Testis (tissue), 3 donors: Measurements from ENCODE around the gene BCAS3. TPM values are rescaled to one million over a fixed set of nuclear protein-coding genes. Genes with fewer than 3 reads are reported as not detected.

ENCODE experiments used
- DNase-seq: peaks from one replicate; pipeline ENCODE4 v3.0.0-alpha.2; 2019
- H3K27ac ChIP-seq, 2 donors: fragments of 200-600 bp; sonication (generic); one replicate each; pipeline ENCODE4 v1.5.1; 2019
- H3K27me3 ChIP-seq: fragments of 200-600 bp; sonication (generic); one replicate; pipeline ENCODE4 v1.5.1; 2019
- H3K36me3 ChIP-seq: fragments of 200-600 bp; sonication (generic); one replicate; pipeline ENCODE4 v1.5.1; 2017; ENCODE audit warnings: low read depth; ENCODE audit errors: missing control alignments
- H3K4me1 ChIP-seq: fragments of 200-600 bp; sonication (generic); one replicate; pipeline ENCODE4 v1.5.1; 2019
- H3K4me3 ChIP-seq, 2 donors: fragments of 200-600 bp; sonication (generic); one replicate each; pipeline ENCODE4 v1.5.1; 2017 to 2019
- H3K9me3 ChIP-seq: fragments of 200-600 bp; sonication (generic); one replicate; pipeline ENCODE4 v1.5.1; 2017
- POLR2A ChIP-seq: fragments of 450-650 bp; IDR thresholded peaks from one replicate; pipeline ENCODE4 v1.6.1; 2017; ENCODE audit warnings: antibody characterized with exemption, mild to moderate bottlenecking, moderate library complexity
- WGBS, 2 donors: methylation state at CpG; one replicate each; pipeline ENCODE4 v1.1.5; 2018; 5-methylcytosine and 5-hydroxymethylcytosine counted together
- intact Hi-C: fragments of 100-400 bp; cut with DNase I; formaldehyde crosslinking; loops from one replicate; pipeline ENCODE4 v1.15.1; 2023; ENCODE audit warnings: low total_unique reads
- polyA plus RNA-seq: library from polyadenylated mRNA; stranded (reverse); fragments of 350-450 nt; fragmentation: Illumina TruSeq; extraction: RNeasy Lipid Tissue Mini Kit (QIAGEN cat#74804); gene quantifications from one replicate; pipeline ENCODE4 v1.2.3, GENCODE V29; 2014; ENCODE audit warnings: low read depth, low replicate concordance; ENCODE audit not compliant: insufficient read depth
- total RNA-seq, 2 donors: library from RNA; depleted of rRNA; stranded (reverse); fragments of >200 nt; gene quantifications; one replicate each; pipeline ENCODE4 v1.2.3, GENCODE V29; 2016
- TF ChIP-seq, protein P1 (sequence below), 3 experiments: fragments of 450-650 bp in 2 of 3; fragments of 200-600 bp in 1 of 3; sonication (generic) in 1 of 3; IDR thresholded peaks; one replicate each; pipeline ENCODE4 v1.5.1; 2016 to 2019; ENCODE audit warnings: antibody characterized with exemption in 3 of 3, mild to moderate bottlenecking in 2 of 3, moderate library complexity in 1 of 3

Gene BCAS3
- total and polyA plus RNA-seq, 3 donors from 2014 or later: 54.8 to 96.7 (median 73.0) TPM

DNA sequence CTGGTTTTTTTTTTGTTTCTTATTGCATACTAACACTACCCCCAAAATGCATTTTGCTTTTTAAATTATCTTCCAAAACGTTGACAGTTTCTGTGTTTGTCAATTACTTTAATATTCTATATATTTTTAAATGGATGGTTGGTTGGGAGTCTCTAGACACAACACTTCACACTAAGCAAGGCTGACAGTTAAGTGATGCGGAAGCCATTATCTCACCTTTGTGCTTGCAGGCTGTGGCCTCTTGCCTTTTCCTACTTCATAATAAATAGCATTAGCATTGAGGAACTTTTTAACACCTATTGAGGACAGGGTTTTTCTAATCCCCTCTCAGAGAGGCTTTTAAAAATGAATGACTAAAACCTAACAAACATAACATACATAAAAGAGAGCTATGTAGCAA is 441.2 kb downstream of the BCAS3 start:
- WGBS, 2 donors: 78 to 80% methylated on average over 2 of the region's 2 CpGs
- H3K27ac ChIP-seq: no peak overlapping the region
- DNase-seq: no peak
- H3K36me3 ChIP-seq: no peaks in the 10 kb centered on the region
- H3K9me3 ChIP-seq: no peaks in the 10 kb centered on the region
- TF ChIP-seq, protein P1, sequence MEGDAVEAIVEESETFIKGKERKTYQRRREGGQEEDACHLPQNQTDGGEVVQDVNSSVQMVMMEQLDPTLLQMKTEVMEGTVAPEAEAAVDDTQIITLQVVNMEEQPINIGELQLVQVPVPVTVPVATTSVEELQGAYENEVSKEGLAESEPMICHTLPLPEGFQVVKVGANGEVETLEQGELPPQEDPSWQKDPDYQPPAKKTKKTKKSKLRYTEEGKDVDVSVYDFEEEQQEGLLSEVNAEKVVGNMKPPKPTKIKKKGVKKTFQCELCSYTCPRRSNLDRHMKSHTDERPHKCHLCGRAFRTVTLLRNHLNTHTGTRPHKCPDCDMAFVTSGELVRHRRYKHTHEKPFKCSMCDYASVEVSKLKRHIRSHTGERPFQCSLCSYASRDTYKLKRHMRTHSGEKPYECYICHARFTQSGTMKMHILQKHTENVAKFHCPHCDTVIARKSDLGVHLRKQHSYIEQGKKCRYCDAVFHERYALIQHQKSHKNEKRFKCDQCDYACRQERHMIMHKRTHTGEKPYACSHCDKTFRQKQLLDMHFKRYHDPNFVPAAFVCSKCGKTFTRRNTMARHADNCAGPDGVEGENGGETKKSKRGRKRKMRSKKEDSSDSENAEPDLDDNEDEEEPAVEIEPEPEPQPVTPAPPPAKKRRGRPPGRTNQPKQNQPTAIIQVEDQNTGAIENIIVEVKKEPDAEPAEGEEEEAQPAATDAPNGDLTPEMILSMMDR (IDR thresholded peaks at IDR 0.05): no peak
- TF ChIP-seq POLR2A: no peak
- no peaks in the 10 kb centered on the region for H3K27me3 ChIP-seq
- intact Hi-C loops: no loop called here
- no peak overlapping the region for H3K4me3 ChIP-seq
- H3K4me1 ChIP-seq: no peaks in the 10 kb centered on the region

DNA sequence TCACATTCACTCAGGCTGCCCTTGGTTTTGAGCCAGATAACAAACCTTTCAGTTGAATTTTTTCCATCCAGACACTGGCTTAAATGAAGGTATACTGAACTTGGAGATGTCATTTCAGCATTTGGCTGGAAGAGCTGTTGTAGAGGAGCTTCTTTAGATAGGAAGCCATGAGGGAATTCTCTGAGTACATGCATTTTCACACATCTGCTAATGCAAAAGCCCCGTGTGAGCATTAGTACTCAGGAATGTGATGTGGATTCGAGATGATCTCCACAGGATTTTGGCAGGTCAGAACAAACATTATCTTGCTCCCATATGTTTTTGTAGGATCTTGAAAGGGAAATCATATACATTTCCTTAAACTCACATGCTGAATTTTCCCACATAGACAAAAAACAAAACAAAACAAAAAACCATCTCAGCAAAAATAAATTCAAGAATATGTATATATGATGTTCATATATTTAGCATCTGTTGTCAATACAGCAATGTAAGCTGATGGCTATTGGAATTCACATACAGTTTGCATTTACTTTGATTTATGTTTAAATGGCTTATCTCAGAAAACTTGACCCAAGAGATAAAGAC is 444.8 kb downstream of the BCAS3 start:
- DNase-seq: no peak

DNA sequence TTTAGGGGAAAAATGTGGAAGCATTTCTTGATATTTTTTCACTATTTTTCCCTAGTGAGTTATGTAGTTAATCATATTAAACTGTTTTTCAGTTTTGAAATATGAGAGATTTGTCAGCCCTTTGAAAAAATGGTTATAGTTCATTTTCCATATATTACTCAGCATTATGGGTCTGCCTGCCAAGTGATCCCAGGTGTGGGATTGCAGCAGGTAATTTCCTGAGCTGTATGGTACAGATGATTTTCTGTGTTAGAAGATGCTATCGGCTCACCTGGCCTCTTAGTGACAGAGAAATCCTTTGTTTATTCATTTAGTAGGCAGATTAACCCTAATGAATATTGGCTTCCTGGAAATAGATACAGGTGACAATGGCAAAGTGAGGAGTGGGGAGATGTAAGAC is 446.9 kb downstream of the BCAS3 start:
- TF ChIP-seq, protein P1 (IDR thresholded peaks at IDR 0.05): no peak
- TF ChIP-seq POLR2A: no peak
- Histone ChIP-seq H3K4me3 (no peak overlapping the region), H3K4me1 (no peaks in the 10 kb centered on the region), H3K27ac (no peak overlapping the region), H3K27me3 (no peaks in the 10 kb centered on the region), H3K9me3 (no peaks in the 10 kb centered on the region), H3K36me3 (no peaks in the 10 kb centered on the region)
- DNase-seq: no peak
- intact Hi-C loops: no loop called here
- 90 to 96% methylated on average over 1 of the region's 1 CpG for WGBS, 2 donors

More for the DNA sequence above, 444.8 kb downstream of the BCAS3 start:
- WGBS, 2 donors: 60 to 63% methylated on average over 2 of the region's 2 CpGs
- H3K36me3 ChIP-seq: no peaks in the 10 kb centered on the region
- H3K27ac ChIP-seq: no peak overlapping the region
- H3K4me3 ChIP-seq: no peak overlapping the region
- no peaks in the 10 kb centered on the region for H3K27me3 ChIP-seq
- intact Hi-C loops: no loop called here
- TF ChIP-seq POLR2A: no peak
- TF ChIP-seq, protein P1 (IDR thresholded peaks at IDR 0.05): no peak
- no peaks in the 10 kb centered on the region for H3K9me3 ChIP-seq
- no peaks in the 10 kb centered on the region for H3K4me1 ChIP-seq

DNA sequence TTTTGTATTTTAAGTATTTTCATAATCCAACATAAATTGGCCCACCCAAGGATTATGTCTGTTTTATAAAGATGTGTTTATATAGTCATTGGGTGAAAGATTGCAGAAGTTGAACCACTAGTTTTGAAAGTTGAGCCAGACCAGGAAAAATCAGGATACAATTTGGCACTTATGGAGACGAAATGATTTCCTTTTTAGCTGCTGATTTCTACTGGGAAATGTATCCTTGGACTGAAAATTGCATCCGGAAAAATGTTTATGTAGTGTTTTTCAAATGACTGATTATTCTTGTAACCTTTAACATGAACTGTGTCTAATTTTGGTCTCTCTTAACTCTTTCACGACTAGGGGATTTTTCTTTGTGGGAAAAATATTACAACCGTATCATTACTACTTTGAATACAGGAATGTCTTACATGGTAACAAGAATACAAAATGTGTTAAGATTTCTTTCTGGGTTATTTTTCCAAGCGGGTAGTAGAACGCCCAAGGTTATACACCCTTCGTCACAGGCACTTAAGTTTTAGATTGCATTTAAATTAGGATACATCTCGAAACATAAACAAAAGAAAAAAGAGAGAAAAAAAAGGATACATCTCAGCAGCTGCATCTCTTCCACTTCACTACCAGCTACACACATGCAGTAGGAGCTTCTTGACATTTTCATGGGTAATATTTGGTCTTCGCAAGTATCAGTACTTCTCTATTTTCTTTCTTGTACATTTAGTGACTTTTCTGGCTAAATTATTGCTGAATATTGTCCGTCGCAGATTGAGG is 449.0 kb downstream of the BCAS3 start:
- TF ChIP-seq, protein P1 (IDR thresholded peaks at IDR 0.05): no peak
- no peak for TF ChIP-seq POLR2A
- intact Hi-C loops: no loop called here
- Histone ChIP-seq H3K27me3 (no peaks in the 10 kb centered on the region), H3K9me3 (no peaks in the 10 kb centered on the region), H3K4me3 (no peak overlapping the region), H3K36me3 (no peaks in the 10 kb centered on the region), H3K27ac (no peak overlapping the region), H3K4me1 (no peaks in the 10 kb centered on the region)
- DNase-seq: no peak
- 56 to 79% methylated on average over 11 of the region's 11 CpGs for WGBS, 2 donors
